CD4-positive, alpha-beta T cell treated with Interleukin-1 beta for 1 hour (primary cell): ENCODE results near the gene PPRC1.

Source experiments
- DNase-seq, 2 donors: peaks; one replicate each; pipeline ENCODE4 v3.0.0-alpha.2; 2020 to 2022

The PPRC1 gene, protein sequence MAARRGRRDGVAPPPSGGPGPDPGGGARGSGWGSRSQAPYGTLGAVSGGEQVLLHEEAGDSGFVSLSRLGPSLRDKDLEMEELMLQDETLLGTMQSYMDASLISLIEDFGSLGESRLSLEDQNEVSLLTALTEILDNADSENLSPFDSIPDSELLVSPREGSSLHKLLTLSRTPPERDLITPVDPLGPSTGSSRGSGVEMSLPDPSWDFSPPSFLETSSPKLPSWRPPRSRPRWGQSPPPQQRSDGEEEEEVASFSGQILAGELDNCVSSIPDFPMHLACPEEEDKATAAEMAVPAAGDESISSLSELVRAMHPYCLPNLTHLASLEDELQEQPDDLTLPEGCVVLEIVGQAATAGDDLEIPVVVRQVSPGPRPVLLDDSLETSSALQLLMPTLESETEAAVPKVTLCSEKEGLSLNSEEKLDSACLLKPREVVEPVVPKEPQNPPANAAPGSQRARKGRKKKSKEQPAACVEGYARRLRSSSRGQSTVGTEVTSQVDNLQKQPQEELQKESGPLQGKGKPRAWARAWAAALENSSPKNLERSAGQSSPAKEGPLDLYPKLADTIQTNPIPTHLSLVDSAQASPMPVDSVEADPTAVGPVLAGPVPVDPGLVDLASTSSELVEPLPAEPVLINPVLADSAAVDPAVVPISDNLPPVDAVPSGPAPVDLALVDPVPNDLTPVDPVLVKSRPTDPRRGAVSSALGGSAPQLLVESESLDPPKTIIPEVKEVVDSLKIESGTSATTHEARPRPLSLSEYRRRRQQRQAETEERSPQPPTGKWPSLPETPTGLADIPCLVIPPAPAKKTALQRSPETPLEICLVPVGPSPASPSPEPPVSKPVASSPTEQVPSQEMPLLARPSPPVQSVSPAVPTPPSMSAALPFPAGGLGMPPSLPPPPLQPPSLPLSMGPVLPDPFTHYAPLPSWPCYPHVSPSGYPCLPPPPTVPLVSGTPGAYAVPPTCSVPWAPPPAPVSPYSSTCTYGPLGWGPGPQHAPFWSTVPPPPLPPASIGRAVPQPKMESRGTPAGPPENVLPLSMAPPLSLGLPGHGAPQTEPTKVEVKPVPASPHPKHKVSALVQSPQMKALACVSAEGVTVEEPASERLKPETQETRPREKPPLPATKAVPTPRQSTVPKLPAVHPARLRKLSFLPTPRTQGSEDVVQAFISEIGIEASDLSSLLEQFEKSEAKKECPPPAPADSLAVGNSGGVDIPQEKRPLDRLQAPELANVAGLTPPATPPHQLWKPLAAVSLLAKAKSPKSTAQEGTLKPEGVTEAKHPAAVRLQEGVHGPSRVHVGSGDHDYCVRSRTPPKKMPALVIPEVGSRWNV (N-terminal part only)

DNA sequence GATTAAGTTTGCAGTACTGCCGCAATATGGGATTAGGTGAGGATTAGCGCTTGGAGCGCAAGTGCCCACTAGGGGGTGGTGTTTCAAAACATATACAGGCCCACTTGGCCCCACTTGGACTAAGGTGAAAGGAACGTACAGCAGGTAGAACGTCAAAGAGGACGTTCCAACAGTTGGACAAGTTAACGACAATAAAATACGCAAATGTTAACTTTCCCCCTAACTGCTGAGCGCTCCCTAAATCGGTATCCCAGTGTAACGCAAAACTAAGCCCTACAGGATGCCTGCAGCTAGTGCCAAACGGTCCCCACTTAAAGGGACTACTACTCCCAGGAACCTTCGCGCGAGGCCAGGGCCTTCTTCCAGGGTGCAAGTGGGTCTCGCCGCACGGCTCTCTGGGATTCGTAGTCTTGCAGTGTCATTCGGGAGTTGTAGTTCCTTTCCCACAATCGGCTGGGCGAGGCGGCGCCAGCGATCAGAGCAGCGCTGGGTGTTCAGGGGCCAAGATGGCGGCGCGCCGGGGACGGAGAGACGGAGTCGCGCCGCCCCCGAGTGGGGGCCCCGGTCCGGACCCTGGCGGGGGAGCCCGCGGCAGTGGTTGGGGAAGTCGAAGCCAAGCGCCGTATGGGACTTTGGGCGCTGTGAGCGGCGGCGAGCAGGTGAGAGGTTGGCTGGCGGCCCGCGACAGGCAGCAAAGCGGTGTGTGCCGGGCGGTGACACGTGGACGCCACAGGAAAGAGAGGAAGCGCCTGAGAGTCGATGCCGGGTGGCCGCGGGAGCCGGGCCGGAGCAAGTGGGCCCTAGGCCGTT, at the start of gene PPRC1:
Gene PPRC1 (plus strand): TSS at position 478 of the 810 bp plus-strand sequence. CDS start 29 bp downstream, at position 507.
- peak; percentile 97 to 98 for DNase-seq

DNA sequence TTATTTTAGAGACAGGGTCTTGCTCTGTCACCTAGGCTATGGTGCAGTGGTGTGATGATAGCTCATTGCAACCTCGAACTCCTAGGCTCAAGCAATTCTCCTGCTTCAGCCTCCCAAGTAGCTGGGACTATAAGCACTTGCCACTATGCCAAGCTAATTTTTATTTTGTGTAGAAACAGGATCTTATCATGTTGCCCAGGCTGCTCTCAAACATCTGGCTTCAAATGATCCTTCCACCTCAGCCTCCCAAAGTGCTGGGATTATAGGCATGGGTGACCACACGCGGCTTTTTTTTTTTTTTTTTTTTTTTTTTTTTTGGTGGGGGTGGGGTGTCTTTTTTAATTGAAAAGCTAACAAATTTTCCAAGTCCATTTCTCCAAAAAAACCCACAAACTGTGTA, 49.3 kb upstream of the PPRC1 start:
- no peak for DNase-seq

DNA sequence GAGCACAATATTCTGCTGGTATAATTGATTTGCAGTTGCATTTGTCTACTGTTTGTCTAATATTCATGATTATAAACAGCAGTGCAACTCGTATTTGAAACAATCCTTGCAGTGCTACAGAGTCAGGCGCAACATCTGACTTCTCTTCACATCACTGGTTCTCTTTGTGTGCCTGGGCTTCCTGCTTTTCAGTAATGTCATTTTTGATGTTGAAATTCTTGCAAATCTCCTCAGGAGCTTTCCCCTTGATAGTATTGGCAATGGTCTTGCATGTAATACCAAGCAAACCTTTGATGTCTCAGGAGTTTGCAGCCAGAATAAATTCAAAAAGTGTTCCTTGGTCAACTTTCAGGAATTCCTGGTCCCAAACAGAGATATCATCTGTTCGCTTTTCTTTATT, 47.5 kb upstream of the PPRC1 start:
- DNase-seq: no peak

DNA sequence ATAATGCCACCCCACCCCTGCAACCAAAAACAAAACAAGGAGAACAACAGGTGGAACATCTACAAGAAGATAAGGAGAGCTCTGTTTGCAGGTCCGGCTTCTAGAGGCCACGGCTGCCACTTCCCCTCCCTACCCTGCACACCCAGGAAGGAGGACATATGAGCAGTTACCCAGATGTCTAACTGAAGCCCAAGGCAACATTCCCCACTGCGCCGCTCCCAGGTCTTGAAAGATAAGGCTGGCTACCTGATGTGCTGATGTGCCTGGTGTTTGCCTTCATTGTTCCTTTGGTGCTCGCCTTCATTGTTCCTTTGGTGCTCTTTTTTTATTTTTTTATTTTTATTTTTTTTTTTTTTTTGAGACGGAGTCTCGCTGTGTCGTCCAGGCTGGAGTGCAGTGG, 46.6 kb upstream of the PPRC1 start:
- no peak for DNase-seq

DNA sequence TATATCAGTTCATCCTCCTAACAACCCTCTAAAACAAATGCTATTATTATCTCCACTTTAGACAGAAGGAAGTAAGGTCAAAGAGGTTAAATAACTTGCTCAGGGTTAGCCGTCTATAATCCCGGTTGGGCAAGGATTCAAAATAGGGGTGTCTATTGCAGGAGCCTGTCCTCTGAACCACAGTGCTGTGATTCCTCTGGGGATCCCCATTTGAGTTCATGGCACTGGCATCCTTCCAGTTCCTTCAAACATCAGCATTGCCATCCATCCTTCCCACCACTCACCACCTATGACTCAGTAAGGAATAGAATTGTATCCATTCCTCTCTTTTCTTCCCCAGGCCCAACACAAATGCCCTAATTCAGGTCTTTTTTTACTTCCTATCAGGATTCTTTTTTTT, 42.1 kb upstream of the PPRC1 start:
- DNase-seq: no peak

DNA sequence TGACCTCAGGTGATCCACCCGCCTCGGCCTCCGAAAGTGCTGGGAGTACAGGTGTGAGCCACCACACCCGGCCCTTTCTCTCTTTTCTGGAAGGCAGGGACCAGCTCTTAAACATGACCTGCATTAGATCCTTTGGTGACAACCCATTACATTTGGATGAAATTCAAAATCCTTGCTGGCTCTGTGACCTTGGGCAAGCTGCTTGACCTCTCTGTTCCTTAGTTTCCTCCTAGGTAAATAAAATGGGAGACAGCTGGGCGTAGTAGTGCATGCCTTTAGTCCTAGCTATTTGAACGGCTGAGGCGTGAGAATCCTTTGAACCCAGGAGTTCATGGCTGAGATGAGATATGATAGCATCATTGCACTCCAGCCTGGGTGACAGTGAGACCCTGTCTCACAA, 36.4 kb upstream of the PPRC1 start:
- no peak for DNase-seq

DNA sequence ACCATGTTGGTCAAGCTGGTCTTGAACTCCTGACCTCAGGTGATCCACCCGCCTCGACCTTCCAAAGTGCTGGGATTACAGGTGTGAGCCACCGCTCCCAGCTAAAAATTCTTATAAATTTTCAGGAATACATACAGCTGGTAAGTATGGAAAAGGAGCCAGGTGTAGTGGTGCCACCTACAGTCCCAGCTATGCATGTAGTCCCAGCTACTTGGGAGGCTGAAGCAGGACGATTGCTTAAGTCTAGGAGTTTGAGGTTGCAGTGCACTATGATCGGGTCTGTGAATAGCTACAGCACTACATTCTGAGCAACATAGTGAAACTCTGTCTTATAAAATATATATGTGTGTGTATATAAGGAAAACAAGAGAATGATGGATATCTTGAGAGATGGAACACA, 31.7 kb upstream of the PPRC1 start:
- DNase-seq: no peak

DNA sequence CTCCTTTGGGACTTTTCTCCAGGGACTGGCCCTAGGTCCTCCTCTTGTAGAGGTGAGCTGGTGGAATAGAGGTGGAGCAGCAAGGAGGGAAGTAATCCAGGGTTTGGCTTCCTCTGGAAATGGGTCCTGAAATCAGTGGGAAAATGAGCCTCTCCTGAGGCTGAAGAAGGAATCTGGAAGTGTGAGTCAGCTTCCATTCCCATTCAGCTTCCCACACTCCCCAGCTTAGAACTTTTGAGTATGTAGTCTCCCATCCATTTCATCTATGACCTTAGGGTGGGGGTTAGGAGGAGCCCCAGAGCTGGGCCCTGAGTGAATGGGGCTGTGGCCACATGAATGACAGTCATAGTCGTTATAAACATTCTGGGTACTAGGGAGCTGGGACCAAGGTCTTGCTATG, 30.4 kb upstream of the PPRC1 start:
- DNase-seq: no peak

DNA sequence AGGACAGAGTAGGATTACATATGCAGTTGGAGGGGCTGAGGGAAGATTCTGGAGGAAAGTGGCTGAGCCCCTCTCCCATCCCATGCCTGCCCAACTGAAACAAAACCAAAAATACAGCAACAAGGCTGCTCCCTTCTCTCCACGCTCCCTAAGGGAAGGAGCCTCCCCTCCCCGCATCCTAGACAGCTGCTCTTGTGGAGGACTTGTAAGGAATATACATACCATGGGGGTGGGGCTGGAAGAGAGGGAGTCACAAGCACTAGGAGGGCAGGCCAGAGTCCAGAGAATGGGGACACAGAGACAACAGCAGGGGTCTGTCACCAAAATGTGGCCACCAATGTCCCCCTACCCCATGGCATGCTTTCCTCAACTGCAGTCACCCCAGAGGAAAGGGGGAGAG, 25.8 kb upstream of the PPRC1 start:
- no peak for DNase-seq

DNA sequence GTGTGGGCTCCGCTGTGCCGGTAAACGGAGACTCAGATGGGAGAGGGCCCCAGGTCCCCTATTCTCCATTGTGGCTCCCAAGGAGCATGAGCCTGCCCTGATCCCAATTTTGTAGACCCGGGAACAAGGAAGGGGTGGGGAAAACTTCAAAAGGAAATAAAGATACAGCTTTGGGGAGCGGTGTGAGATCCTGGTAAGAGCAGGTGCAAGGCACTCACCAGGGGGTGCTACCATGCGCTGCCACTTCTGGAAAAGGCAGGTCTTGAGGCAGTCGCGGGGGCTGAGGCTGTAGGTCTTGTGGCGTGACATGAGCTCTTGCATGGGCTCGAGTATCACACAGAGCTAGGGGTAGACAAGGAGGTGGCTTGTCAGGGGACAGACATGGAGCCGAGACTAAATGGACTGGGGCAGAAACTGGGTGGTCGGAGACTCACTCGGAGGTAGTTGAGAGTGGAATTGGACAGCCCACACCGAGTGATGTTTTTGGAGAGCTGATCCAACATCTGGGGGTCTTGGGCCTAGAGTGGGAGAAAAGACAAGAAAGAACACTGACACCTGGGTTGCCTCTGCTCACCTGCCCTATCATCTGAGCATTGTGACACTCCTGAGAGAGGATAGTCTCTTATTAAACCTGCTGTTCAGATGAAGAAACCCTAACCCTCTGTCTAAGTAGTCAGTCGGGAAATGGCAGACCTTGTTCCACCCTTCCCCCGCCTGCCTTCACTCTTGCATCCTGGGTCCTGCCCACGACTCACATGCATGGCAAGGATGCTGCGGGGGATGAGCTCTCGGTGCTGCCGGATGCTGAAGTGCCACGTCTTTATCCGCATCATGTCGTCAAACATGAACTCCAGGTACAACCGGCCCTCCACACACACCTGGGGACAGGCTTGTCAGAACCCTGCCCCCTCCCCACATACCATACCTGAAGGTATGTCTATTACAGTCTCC, 23.4 kb upstream of the PPRC1 start:
- no peak for DNase-seq

DNA sequence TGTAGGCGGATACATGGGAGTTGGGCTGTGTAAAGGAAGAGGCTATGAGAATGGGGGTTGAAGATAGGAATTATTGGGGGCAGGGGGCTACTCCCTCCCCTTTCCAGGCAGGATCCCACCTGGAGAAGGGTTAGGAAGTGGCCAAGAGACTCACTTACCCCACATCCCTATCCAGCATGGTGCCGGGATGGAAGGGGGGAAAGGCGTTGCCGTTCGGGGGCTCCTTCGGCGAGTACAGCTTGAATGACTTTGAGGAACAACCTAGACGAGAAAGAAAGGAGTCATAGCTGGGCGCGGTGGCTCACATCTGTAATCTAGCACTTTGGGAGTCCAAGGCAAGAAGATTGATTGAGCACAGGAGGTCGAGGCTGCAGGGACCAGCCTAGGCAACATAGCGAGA, 21.6 kb upstream of the PPRC1 start:
- DNase-seq: no peak

DNA sequence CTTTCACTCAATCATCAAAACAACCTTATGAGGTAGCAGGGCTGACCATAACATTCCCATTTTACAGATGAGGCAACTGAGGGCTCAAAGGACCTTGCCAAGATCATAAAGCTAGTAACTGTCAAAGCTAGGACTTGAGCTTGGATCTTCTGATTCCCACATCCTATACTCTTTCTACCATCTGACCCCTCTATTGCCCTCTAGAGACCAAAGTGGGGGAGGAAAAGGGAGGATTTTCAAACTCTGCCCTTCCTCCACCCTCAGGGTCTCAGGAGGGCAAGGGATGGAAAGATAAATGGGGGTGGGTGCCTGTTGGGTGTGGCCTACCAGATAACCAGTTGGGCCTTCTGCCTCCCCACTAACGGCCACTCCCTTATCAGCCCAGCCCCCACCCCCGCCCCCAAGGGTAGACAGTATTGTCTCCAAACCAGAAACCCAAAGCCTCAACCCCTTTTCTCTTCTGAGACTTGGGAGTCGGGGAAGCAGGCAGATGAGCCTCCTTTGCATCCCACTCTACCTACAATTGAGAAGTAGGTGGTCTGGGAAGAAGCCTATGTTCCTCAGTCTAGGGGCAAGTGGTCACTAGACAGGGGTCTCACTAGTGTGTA, 20.5 kb upstream of the PPRC1 start:
- no peak for DNase-seq

DNA sequence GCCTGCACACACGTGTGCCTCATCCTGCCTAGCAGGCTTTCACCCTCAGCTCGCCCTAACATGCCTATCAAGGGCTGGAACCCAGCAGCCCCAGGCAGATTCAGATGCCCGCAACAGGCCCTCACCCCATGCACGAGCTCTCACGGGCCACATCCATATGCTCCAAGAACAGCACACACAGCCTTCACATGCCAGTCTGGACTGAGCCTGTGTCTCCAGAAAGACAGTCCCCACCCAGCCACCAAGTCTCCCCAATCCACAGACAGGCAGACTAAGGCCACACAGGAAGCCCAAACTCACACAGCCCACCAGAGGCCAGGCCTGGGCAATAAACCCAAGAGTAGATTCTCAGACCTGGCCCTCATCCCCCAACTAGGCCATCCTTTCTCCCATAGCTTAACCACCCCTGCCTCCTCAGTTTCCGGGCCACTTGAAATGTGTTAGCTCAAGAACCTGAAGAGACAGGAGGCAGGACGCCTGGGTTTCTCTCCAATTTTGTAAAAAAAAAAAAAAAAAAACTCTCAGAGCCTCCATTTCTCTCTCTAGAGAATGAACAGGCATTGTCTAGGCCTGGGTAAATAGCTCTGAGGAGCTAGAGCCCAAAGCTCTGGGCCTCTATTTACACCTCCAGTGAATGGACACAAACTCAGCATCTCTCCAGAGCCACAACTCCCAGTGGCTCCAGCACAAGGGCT, 19.4 kb upstream of the PPRC1 start:
- peak in 1 of 2 donors; percentile 11 for DNase-seq

DNA sequence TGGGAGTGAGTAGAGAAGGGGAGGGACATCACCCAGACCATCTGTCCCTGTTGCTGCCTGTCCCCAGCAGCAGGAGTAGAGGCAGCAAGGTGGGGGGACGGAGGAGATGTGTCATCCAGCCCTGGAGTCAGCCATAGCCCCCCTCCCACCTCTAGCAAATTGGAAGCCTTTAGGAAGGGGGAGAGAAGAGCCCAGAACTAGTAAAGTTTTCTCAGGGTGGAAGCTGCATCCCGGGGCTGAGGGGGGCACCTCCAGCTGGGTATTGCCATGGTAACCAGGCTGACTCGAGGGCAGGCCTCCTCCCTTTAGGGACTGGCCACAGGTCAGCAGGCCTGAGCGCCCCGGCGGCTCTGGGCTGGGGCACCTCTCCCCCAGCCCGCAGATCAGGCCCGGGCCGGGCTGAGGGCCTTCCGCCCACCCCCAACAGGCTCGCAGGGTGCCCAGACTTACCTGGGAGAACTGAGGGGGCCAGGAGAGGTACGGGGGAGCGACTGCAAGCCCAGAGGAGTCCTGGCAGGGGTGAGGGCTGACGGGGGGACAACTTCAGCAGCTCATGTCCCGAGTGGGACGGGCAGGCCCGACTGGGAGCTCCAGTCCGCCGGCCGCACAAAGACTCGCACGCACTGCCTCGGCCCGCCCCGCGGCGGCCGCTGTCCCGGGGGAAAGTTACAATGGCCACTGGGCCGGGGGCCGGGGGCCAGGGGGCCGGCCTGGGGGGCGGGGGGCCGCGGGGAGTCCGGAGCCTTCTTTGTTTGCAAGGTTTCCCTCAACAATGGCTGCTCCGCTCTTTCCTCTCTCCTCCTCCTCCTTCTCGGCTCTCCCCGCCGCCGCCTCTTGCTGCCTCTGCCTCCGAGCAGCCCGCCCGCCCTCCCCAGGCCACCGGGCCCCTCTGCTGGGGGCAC, 18.6 kb upstream of the PPRC1 start:
- DNase-seq: no peak

DNA sequence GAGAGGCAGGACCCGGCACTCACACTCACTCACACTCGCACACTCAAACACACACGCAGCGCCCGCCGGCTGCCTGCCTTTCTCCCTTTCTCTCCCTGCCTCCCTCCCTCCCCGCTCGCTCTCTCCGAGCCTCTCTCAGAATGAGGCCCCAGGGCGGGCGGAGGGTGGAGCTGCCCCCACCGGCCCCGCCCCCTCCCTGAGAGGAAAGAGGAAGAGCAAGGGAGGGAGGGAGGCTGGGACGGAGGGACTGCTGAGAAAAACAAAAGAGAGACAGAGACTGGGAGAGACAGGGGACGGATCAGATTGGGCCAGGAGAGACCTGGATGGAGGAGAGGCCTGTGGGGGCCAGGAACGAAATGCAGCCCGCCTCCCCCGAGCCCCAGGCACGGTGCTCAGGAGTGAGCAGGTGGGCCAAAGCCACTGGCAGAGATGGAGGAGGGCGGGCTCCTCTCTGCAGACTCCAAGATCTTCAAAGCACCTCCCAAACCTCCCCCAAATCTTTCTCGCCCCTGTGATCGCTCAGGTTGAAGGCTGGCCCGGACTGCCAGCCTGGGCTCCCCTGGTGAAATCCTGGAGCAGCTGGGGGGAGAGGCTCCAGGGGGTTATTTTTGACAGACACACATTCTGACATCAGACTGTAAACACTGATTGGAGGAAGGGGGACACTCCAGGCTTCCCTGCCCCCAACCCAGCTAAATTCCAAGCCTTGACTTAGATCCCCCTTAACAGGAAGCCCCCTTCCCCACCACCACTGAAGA, 17.8 kb upstream of the PPRC1 start:
- peak; percentile 80 to 83 for DNase-seq

DNA sequence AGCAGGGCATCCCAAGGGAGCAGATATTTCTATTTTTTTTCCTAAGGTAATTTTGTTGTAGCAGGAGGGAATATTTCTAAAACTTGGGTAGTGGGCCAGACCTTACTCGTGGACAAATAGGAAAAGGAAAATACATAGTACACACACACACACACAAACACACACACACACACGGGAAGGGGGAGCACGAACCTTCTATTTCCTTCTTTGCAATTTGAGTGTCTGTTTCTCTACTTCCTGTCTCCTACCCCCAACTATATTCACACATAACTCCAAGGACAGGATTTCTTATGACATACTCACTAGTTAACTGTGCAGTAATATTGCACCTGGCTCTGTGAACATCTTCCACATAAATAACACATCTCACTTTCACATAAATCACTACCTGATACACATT, 17.1 kb upstream of the PPRC1 start:
- peak in 1 of 2 donors; percentile 22 for DNase-seq

DNA sequence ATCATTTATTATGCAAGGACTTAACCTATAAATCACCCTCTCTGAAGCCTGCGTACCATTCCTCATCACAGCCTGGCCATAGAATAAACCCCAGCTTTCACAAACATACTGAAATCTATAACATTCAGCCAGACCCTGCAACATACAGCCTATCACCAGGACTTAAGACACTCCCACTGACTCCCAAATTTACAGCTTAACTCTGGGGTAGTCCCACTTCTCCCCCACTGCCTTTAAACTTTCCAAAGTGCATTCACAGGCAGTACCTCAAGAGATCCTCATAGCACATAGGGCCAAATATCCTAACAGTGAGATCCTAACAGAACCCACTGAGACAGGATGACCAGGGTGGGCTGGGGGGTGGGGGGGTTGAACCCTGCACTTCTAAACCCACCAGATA, 16.2 kb upstream of the PPRC1 start:
- no peak for DNase-seq
